GM13977 (cell line): Measurements from ENCODE around the gene MYCN.

Source experiments
- DNase-seq: peaks from one replicate; pipeline ENCODE4 v3.0.0; 2012; ENCODE audit warnings: low spot score
- in situ Hi-C: fragments of 300-500 bp; cut with MboI; formaldehyde crosslinking; loops from one replicate; pipeline ENCODE4 v1.12.0; 2022; ENCODE audit warnings: low sequenced_read_pairs, low pct_unique_long_range_greater_than_20kb, mixed read lengths, inconsistent platforms; ENCODE audit not compliant: unreplicated experiment
- TF ChIP-seq, protein P1 (sequence below): IDR thresholded peaks from 2 replicates; pipeline ENCODE4 v1.5.1; 2012; ENCODE audit warnings: mild to moderate bottlenecking, control low read depth; ENCODE audit not compliant: insufficient read depth; ENCODE audit errors: extremely low read depth, missing control alignments

Gene MYCN

DNA sequence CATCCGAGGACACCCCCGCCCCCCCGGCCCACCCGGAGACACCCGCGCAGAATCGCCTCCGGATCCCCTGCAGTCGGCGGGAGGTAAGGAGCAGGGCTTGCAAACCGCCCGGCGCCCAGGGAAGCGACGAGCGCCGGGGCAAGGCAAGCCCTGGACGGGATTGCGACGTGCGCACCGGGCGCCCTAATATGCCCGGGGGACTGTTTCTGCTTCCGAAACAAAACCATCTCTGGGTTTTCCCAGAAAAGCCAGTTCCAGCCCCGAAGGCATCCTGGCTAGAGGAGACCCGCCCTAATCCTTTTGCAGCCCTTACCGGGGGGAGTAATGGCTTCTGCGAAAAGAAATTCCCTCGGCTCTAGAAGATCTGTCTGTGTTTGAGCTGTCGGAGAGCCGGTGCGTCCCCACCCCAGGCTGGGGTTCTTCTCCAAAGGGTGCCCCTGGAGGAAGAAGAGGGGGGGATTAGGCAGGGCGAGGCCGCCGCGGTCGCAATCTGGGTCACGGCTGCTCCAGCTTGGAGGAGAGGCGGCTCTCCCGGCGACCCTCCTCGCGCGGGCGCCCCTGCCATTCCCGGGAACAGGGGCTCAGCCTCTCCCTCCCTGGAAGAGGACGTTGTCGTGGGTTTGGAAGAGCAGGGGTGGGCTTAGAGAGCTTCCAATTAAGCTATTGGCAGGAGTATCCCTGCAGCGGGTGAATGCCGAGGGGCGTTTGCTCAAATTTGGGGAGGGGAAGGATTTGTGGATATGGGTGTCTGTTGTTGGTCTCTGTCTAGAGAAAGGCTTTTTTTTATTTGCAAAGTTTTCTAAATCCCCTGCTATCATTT, 521 bp downstream of the MYCN start:
- in situ Hi-C loops: loop anchor here (25.0 kb wide), 1 partner anchor 304 kb away; no protein-coding TSS in a partner anchor
- TF ChIP-seq, protein P1, sequence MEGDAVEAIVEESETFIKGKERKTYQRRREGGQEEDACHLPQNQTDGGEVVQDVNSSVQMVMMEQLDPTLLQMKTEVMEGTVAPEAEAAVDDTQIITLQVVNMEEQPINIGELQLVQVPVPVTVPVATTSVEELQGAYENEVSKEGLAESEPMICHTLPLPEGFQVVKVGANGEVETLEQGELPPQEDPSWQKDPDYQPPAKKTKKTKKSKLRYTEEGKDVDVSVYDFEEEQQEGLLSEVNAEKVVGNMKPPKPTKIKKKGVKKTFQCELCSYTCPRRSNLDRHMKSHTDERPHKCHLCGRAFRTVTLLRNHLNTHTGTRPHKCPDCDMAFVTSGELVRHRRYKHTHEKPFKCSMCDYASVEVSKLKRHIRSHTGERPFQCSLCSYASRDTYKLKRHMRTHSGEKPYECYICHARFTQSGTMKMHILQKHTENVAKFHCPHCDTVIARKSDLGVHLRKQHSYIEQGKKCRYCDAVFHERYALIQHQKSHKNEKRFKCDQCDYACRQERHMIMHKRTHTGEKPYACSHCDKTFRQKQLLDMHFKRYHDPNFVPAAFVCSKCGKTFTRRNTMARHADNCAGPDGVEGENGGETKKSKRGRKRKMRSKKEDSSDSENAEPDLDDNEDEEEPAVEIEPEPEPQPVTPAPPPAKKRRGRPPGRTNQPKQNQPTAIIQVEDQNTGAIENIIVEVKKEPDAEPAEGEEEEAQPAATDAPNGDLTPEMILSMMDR: no peak
- peak; percentile 50 for DNase-seq

DNA sequence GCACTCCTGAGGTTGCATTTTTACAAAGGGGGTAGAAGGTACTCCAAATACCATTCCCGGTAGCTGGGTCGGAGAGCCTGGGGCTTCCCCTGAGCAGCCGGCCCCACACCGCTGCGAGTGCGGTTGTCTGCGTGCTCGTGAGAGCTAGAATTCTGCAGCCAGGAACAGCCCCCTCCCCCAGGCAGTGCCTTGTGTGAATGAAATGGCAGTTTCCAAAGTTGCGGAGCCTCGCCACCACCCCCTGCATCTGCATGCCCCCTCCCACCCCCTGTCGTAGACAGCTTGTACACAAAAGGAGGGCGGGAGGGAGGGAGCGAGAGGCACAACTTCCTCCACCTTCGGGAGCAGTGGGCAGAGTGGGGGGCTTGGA, 1.1 kb downstream of the MYCN start:
- no peak for DNase-seq
- TF ChIP-seq, protein P1: no peak
- in situ Hi-C loops: loop anchor here (25.0 kb wide), 1 partner anchor 304 kb away; no protein-coding TSS in a partner anchor

DNA sequence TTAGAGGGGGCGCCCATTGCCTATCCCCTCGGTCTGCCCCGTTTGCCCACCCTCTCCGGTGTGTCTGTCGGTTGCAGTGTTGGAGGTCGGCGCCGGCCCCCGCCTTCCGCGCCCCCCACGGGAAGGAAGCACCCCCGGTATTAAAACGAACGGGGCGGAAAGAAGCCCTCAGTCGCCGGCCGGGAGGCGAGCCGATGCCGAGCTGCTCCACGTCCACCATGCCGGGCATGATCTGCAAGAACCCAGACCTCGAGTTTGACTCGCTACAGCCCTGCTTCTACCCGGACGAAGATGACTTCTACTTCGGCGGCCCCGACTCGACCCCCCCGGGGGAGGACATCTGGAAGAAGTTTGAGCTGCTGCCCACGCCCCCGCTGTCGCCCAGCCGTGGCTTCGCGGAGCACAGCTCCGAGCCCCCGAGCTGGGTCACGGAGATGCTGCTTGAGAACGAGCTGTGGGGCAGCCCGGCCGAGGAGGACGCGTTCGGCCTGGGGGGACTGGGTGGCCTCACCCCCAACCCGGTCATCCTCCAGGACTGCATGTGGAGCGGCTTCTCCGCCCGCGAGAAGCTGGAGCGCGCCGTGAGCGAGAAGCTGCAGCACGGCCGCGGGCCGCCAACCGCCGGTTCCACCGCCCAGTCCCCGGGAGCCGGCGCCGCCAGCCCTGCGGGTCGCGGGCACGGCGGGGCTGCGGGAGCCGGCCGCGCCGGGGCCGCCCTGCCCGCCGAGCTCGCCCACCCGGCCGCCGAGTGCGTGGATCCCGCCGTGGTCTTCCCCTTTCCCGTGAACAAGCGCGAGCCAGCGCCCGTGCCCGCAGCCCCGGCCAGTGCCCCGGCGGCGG, 1.7 kb downstream of the MYCN start:
- TF ChIP-seq, protein P1: no peak
- in situ Hi-C loops: loop anchor here (25.0 kb wide), 1 partner anchor 305 kb away; no protein-coding TSS in a partner anchor
- peak; percentile 43 for DNase-seq

DNA sequence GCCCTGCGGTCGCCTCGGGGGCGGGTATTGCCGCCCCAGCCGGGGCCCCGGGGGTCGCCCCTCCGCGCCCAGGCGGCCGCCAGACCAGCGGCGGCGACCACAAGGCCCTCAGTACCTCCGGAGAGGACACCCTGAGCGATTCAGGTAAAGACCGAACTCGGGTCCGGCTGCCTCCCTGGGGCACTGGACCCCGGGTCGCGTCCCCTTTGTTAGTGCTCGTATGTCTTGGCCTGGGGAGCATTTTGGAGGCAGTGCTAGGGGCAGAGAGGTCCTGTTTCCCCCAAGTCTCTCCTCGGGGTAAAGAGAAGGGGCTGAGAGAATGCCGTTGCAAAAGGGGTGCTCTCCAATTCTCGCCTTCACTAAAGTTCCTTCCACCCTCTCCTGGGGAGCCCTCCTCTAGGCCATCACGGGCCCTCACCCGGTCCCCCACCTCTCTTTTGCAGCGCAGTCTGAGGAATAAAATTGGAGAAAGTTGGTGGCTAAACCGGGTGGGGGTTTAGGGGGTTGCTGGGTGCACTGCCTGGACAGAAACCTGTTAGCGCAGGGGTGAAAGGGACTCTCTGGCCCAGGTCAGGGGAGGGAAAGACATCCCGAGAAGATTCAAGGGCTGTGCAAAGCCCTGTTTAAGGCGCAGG, 2.5 kb downstream of the MYCN start:
- TF ChIP-seq, protein P1: no peak
- in situ Hi-C loops: loop anchor here (25.0 kb wide), 1 partner anchor 306 kb away; no protein-coding TSS in a partner anchor
- DNase-seq: peak; percentile 40

DNA sequence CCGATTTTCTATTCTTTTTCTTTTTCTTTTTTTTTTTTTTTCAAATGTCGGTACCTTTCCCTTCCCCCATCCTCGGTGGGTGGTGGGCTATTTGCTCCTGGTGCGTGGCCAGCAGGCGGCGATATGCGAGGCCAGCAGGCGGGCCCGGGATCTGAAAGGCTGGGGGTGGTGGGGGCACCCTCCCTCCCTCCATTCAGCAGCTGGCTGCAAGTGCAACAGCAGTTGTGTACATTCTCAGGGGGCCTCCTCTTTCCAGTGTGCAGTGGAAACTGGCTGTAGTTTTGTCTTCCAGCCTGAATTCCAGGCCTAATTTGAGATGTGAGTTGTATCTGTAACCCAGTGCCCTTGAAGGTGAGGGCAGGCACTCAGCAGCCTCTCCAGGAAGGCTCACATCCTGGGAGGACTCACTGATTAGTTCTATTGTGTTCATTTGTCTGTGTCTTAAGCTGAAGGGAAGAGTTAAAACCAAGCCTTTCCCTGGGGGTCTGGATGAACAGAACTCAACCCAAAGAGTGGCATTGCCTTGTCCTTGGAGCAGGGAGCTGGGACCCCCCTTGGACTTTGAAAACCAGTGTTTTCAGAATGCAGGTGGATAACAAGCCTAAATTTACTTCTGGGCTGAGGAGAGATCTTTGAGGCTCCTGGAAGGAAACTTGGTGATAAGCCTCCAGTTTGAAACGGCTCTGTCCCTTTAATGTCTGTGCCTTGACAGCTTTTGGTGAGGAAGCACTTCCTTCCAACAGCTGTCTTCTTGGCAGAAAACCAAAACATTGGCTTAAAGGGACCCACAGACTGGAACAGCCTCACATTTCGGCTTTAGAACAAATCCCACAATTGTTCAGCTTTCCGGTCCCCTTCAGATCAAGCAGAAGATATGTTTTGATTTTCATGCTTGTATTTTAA, 3.3 kb downstream of the MYCN start:
- DNase-seq: peak; percentile 39
- TF ChIP-seq, protein P1: peak; percentile 31
- in situ Hi-C loops: loop anchor here (25.0 kb wide), 1 partner anchor 306 kb away; no protein-coding TSS in a partner anchor
